ENCODE measurements around the gene ZNF429. TPM values are rescaled to one million over a fixed set of nuclear protein-coding genes. Genes with fewer than 3 reads are reported as not detected.
A peak's percentile ranks its signal among the peaks of the same experiment; 100 is the strongest.

Gene ZNF429
- total RNA-seq, 1 donor from 2014 or later, result 19.3 TPM

DNA sequence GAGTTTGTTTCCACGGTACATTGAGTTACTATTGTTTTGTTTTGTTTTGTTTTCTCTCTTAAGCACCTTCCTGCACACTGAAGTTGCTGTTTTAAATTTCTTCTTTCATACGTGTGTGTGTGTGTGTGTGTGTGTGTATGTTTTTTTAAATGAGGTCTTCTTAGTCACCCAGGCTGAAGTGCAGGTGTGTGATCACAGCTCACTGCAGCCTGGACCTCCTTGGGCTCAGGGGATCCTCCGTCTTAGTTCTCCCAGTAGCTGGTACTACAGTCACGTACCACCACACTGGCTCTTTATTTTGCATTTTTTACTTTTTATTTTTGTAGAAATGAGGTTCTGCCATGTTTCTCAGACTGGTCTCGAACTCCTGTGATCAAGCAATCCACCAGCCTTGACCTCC, 20.8 kb upstream of the ZNF429 start:
- Histone ChIP-seq H3K4me1 (no peaks in the 10 kb centered on the region), H3K27me3 (ENCODE audit: low read depth) (no peaks in the 10 kb centered on the region), H3K9me3 (no peaks in the 10 kb centered on the region), H3K27ac (no peak overlapping the region), H3K36me3 (no peaks in the 10 kb centered on the region), H3K4me3 (no peak overlapping the region)
- TF ChIP-seq, protein P1, sequence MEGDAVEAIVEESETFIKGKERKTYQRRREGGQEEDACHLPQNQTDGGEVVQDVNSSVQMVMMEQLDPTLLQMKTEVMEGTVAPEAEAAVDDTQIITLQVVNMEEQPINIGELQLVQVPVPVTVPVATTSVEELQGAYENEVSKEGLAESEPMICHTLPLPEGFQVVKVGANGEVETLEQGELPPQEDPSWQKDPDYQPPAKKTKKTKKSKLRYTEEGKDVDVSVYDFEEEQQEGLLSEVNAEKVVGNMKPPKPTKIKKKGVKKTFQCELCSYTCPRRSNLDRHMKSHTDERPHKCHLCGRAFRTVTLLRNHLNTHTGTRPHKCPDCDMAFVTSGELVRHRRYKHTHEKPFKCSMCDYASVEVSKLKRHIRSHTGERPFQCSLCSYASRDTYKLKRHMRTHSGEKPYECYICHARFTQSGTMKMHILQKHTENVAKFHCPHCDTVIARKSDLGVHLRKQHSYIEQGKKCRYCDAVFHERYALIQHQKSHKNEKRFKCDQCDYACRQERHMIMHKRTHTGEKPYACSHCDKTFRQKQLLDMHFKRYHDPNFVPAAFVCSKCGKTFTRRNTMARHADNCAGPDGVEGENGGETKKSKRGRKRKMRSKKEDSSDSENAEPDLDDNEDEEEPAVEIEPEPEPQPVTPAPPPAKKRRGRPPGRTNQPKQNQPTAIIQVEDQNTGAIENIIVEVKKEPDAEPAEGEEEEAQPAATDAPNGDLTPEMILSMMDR (IDR thresholded peaks at IDR 0.05), result no peak
- no peak for ATAC-seq
- intact Hi-C loops (cut with DNase I), result no loop called here
- no peak for DNase-seq

DNA sequence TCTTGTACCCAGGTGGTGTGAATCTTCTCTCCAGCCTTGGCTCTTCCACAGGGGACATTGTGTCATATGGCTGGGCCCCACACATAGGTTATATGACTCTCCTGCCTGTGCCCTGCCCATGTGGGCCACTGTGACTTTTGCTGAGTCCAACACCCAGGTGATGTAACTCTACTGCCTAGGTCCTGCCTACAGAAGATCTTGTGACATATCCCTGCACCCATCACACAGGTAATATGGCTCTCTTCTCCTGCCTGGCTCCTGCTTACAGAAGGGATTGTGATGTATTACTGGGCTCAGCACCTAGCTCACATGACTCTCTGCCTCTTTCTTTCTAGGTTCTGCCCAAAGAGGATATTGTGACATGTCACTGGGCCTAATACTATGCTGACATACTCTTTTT, 19.5 kb upstream of the ZNF429 start:
- ATAC-seq (no peak), DNase-seq (no peak)
- Histone ChIP-seq H3K36me3 (no peaks in the 10 kb centered on the region), H3K27ac (no peak overlapping the region), H3K9me3 (no peaks in the 10 kb centered on the region), H3K4me3 (no peak overlapping the region), H3K27me3 (ENCODE audit: low read depth) (no peaks in the 10 kb centered on the region), H3K4me1 (no peaks in the 10 kb centered on the region)
- intact Hi-C loops (cut with DNase I), result no loop called here
- TF ChIP-seq, protein P1 (IDR thresholded peaks at IDR 0.05), result no peak

DNA sequence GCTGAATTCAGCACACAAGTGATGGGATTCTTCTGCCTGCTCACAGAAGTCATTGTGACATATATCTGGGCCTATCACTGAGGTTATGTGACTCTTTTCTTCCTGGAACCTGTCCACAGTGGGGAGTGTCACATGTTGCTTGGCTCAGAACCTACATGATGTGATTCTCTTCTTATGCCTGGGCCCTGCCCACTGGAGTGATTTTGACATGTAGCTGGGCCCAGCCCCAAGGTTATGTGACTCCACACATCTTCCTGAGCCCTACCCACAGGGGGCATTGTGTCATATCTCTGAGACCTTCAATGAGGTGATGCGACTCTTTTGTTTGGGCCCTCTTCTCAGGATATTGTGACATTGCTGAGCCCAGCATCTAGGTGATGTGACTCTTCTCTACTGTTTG, 17.4 kb upstream of the ZNF429 start:
- Histone ChIP-seq H3K36me3 (no peaks in the 10 kb centered on the region), H3K27ac (no peak overlapping the region), H3K4me3 (no peak overlapping the region), H3K4me1 (no peaks in the 10 kb centered on the region), H3K9me3 (no peaks in the 10 kb centered on the region), H3K27me3 (ENCODE audit: low read depth) (no peaks in the 10 kb centered on the region)
- intact Hi-C loops (cut with DNase I), result no loop called here
- ATAC-seq, result no peak
- TF ChIP-seq, protein P1 (IDR thresholded peaks at IDR 0.05), result no peak
- no peak for DNase-seq

DNA sequence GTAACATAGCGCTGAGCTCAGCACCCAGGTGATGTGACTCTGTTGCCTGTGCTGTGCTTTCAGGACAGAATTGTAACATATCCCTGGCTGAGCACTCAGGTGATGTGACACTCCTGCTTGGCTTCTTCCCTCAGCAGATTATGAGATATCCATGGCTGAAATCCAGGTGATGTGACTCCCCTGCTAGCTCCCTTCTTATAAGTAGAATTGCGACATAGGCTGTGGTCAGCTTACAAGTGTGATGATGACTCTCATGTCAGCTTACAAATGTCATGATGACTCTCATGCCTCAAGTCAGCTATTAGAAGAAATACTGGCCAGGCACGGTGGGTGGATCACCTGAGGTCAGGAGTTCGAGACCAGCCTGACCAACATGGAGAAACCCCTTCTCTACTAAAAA, 14.3 kb upstream of the ZNF429 start:
- intact Hi-C loops (cut with DNase I), result no loop called here
- Histone ChIP-seq H3K36me3 (no peaks in the 10 kb centered on the region), H3K27me3 (ENCODE audit: low read depth) (no peaks in the 10 kb centered on the region), H3K4me3 (no peak overlapping the region), H3K27ac (no peak overlapping the region), H3K4me1 (no peaks in the 10 kb centered on the region), H3K9me3 (no peaks in the 10 kb centered on the region)
- DNase-seq, result no peak
- ATAC-seq, result no peak
- TF ChIP-seq, protein P1 (IDR thresholded peaks at IDR 0.05), result no peak

DNA sequence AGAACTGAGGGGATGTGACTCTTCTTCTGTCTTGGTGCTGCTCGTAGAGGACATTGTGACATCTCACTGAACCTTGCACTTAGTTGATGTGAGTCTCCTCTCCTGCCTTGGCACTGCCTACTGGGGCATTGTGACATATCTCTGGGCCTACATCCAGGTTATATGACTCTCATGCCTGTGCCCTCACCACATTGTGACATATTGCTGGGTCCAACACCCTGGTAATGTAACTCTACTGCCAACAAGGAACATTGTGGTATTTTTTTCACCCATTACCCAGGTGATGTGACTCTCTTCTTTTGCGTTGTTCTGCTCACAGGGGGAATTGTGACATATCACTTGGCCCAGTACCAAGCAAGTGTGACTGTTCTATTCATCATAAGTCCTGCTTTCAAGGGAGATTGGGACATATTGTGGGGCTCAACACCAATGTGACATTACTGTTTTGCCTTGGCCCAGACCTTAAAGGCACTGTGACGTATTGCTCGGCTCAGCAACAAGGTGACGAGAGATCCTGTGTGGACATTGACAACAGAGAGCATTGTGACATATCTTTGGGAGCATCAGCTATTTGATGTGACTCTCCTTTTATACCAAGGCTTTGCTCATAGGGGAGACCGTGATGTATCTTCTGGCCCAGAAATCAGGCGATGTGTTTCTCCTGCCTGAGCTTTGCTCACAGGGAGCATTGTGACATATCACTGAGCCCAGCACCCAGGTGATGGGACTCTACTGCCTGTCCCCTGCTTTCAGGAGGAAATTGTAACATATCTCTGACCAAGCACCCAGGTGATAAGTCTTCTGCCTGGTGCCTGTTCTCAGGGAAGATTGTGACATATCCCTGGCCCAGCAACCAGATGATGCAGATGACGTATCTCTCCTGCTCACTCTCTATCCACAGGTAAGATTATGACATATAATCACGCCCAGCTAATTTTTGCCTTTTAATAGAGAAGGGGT, 12.2 kb upstream of the ZNF429 start:
- no peak overlapping the region for H3K4me3 ChIP-seq
- H3K27ac ChIP-seq, result no peak overlapping the region
- DNase-seq, result no peak
- no peaks in the 10 kb centered on the region for H3K4me1 ChIP-seq
- no peaks in the 10 kb centered on the region for H3K27me3 ChIP-seq (ENCODE audit: low read depth)
- ATAC-seq, result peak in 1 of 2 donors; percentile 50
- intact Hi-C loops (cut with DNase I), result no loop called here
- H3K36me3 ChIP-seq, result no peaks in the 10 kb centered on the region
- TF ChIP-seq, protein P1 (IDR thresholded peaks at IDR 0.05), result no peak
- H3K9me3 ChIP-seq, result no peaks in the 10 kb centered on the region

Measured in lower lobe of right lung (tissue), 2 donors.